ENCODE results near the gene RTN4RL1.

GRCh38 chr17:1947743-1948516 is 77.2 kb downstream of the RTN4RL1 start:
- no peak for TF ChIP-seq CTCF (IDR thresholded peaks at IDR 0.05)
- no peak for TF ChIP-seq EP300 (IDR thresholded peaks at IDR 0.05)
